ENCODE results near the gene NOL4L.

The NOL4L gene

DNA sequence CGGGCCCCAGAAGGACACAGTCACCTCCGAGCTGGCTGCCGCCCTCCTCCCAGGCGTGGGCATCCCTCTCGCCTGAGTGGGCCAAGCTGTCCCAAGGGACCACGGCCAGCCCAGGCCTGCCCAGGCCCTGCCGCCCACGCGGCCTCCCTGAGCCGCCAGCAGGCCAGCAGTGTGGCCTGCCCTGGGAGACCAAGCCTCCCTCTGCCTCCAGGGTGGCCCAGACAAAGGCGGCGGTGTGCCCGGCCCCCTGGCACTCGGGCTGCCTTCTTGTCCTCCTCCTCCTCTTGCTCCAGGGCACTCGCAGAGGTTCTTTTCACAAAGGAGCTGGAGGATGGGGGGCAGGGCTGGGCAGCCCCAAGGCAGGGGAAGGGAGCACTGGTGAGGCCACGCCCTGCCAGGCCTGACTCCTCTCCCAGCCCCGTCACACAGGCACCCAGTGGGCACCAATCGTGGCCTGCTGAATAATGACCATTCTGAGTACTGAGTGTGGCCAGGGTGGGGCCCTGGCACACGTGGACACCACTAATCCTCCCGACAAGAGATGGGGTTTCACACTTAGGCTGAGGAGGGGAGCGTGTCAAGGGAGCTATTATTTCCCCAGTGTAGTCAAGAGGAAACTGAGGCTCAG, 25.3 kb downstream of the NOL4L start:
- no peak for DNase-seq

DNA sequence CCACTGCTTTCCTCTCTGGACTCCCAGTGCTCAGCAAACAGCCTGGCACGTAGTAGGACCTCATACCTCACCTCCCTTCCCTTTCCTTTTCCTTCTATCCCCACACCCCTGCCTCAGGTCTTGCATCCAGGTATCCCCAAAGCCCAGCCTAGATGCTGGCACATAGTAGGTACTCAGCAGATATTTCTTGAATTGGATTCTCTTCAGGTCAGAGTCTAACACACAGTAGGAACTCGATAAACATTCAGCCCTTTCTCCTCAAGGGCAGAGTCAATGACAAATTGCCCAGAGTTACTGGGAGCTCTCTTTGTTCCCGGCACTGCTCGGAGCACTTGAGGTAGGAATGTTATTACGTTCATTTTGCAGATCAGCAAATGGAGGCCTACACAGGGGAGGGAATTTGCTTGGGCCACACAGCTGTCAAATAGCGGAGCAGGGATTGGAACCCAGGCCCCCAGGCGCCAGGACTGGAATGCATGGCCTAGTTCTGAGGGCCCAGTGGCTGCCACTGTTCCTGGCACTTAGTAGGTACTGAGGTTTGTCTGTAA, 25.9 kb downstream of the NOL4L start:
- DNase-seq = no peak

DNA sequence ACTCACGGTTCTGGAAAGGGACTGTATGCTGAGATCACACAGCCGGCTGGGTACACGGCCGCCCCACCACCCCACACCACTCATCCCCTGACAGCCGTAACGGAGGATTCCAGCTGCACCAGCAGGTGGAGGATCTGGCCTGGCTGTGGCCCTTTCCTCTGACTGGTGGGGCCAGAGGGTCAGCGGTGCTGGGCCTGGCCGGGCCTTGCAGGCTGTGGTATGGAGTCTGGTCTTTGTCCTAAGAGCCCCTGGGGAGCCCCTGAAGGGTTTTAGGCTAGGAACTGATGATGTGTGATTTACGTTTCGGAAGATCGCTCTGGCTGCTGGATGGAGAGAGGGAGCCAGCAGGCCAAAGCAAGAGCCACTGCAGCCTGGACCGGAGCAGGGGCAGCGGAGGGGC, 26.6 kb downstream of the NOL4L start:
- DNase-seq = peak in 1 of 2 experiments; percentile 23

DNA sequence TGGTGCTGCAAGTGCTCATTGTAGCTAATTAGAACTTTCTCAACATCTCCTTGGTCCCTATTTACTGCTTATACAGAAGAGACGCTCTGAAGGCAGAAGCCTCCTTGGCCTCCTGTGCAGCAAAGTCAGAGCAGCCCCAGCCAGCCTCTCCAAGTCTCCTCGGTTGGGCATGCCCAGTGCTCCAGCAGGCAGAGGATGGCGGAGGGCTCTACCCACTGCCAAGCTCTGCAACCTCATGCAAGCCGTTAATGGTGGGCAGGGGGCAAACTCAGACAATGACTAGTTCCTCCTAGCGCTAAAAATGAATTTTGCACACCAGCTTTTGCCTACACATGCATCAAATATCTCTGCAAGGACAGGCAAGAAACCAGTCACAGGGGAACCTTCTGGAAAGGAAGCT, 27.8 kb downstream of the NOL4L start:
- no peak for DNase-seq

DNA sequence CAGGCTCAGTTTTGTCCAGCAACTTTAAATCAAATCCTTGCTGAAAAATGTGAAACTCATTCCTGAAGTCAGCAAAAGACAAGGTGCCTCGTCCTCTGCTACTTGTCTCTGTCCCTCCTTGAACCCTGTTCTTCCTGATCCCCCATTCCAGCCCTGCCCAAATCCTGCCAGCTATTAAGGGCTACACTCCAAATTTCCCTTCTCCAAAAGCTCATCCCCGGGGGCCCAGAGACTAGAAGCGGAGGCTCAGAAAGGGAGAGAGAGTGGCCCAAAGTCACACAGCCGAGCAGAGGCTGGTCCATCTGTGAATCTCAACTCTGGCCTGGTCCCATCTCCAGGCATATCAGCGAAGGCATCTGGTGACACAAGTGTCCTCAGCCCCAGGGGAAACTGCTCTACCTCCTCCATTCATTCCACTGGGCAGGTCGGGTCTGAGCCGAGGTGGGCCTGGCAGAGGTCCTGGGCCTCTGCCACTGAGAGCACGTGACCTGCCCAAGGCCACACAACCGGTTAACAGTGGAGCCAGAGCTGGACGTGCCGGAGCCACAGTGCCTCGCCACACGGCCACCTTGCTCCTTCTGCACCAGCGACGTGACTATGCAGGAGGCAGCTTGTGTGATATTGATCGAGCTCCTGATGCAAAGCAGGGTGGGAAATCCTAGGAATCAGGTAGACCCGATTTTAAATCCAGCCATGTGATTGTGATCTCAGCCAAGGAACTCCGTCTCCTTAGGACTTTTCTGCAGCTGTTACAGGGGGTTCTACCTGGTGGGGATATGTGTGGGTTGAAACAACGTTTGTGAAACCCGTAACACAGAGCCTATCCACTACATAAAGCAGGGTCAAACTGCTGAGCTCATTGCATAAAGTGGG, 28.6 kb downstream of the NOL4L start:
- DNase-seq = no peak

DNA sequence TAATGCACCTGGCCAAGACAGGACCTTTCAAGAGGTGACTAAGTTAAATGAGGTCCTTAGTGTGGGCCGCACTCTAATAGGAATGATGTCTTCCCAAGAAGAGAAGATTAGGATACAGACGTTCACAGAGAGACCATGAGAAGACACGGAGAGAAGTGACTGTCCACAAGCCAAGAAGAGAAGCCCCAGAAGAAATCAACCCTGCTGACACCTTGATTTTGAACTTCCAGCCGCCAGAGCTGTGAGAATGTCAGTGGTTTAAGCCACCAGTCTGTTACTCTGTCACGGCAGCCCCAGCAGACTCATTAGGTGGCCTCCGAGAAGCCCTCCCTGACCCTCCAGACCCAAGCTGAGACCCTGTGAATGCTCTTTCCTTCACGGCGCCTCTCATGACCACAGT, 29.5 kb downstream of the NOL4L start:
- no peak for DNase-seq

DNA sequence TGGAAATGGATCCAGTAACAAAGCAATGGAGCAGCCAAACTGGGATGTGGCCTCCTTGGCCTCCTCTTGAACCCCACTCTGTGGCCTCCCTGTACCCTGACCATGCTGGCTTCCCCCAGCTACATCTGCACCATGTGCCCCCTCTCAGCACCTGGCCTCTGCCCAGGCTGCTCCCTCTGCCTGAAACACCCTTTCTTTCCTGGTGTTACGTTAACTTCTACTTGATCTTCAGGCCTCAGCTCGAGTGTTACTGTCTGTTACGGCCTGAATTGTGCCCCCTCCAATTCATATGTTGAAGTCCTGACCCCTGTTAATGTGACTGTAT, 30.2 kb downstream of the NOL4L start:
- no peak for DNase-seq

DNA sequence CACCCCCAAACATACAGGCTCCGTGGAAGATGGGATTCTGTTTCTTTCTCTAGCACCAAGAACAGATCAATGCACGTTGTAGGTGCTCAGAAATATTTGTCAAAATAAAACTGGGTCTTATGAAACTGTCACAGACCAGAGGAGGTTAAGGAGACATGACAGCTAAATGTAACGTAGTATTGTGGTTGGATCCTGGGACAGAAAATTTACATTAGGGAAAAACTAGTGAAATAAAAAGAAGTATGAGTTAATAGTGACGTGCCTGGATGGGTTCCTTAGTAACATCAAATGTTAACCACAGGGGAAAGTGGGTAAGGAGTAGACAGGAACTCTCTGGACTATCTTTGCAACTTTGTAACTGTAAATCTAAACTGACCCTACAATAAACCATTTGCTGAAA, 31.5 kb downstream of the NOL4L start:
- no peak for DNase-seq

DNA sequence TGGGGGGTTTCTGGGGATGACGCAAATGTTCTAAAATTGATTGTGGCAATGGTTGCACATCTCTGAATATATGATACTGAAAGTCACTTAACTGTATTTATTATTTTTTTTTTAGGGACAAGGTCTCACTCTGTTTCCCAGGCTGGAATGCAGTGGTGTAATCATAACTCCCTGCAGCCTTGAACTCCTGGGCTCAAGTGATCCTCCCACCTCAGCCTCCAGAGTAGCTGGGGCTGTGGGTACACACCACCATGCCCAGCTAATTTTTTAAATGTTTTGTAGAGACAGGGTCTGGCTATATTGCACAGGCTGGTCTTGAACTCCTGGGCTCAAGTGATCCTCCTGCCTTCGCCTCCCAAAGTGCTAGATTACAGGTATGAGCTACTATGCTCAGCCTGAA, 33.4 kb downstream of the NOL4L start:
- no peak for DNase-seq

DNA sequence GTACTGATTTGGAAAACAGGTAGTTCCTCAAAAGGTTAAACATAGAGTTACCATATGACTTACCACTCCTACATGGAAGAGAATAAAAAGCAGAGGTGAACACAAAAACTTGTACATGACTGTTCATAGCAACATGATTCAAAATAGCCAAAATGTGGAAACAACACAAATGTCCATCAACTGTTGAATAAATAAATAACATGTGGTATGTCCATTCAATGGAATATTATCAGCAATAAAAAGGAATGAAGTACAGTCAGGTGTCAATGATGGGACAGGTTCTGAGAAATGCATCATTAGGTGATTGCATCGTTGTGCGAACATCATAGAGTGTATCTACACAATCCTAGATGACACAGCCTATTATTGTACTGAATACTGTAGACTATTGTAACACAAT, 35.3 kb downstream of the NOL4L start:
- no peak for DNase-seq

DNA sequence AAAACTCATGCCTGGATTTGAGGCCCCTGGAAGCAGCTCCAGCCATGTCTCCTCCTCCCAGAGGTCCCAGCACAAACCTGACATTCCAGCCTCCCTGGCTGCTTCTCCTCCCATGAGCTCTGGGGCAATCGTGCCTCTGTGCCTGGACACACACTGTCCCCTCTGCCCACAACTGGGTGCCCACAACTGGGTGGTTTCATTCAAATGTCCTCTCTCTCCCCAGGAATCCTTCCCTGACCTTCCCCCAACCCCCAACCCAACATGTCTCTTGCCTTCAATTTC, 37.4 kb downstream of the NOL4L start:
- DNase-seq = no peak

DNA sequence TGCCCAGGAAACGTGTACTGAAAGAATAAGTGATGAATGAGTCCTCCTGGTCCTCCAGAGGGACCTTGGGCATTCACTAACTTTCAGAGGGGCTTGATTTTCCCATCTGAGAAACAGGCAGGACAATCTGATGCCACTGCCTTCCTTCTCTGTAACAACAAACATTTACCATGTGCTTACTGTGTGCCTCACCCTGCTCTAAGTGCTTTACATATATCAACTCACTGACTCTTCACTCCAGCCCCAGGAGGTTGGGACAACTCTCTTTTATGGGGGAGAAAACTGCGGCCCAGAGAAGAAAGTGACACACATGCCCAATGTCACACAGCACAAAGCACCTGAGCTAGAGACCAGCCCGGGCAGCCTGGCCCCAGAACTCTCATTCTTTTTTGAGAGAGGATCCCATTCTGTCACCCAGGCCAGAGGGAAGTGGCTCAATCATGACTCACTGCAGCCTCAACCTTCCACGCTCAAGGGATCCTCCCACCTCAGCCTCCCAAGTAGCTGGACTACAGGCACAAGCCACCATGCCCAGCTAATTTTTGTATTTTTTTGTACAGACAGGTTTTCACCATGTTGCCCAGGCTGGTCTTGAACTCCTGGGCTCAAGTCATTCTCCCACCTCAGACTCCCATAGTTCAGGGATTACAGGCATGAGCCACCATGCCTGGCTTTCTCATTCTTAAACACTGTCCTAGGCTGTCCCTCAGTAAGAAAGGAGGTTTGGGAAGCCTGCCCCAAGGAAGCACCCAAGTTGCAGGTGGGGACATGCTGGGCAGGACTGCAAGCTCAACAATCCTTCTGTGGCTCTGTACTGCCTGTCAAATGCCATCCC, 38.0 kb downstream of the NOL4L start:
- DNase-seq = no peak

DNA sequence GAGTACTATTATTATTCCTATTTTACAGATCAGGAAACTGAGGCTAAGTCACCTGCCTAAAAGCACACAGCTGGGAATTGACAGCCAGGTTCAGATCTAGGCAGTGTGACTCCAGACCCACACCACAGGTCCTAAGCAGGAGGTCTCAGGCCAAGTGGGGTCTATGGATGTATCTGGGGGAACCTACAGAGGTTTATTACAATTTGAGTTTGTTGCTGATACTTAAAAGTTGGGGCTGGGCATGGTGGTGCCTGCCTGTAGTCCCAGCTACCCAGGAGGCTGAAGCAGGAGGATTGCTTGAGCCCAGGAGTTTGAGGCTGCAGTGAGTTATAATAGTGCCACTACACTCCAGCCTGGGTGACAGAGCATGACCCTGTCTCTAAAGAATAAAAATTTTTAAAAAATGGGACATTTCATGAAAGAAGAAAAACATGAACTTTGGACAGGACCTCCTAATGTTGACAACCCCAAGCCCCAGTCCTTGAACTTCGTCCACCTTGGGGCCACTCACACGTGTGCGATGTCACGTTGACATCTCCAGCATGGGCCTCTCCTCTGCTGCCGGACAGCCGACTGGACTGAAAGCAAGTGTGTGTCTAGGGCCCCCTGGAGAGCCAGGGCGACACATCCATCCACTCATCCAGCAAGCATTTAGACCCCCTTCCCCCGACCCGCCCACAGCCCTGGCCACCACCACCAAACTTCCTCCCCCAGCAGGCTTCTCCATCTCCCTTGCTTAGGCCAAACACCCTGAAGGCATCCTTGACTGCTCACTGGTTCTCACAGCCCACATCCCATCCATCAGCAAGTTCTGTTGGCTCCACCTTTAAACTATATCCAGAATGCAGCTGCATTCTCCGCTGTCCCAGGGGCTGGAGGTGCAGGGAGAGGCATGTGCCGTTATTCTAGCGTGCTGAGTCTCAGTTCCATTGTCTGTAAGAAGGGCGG, 40.0 kb downstream of the NOL4L start:
- no peak for DNase-seq

DNA sequence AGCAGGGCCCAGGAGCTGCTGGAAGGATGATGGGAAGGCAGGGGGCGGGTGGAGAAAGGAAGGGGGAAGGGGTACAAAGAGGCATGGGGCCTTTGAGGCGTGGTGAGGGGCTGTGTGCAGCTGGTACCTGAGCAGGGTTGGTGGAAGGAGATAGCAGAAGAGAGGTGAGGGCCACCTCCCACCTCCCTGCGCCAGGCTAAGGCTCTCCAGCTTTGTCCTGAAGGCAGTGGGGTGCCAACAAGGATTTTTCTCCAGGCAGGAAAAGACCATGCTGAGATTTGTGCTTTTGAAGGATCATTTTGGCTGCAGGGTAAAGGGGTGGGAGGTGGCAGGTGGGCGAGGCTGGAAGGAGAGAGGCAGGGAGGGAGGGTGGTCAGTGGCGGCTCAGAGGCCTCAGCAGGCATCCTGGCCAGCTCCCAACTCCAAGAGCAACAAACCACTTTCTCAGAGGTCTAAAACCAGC, 40.8 kb downstream of the NOL4L start:
- DNase-seq = no peak

DNA sequence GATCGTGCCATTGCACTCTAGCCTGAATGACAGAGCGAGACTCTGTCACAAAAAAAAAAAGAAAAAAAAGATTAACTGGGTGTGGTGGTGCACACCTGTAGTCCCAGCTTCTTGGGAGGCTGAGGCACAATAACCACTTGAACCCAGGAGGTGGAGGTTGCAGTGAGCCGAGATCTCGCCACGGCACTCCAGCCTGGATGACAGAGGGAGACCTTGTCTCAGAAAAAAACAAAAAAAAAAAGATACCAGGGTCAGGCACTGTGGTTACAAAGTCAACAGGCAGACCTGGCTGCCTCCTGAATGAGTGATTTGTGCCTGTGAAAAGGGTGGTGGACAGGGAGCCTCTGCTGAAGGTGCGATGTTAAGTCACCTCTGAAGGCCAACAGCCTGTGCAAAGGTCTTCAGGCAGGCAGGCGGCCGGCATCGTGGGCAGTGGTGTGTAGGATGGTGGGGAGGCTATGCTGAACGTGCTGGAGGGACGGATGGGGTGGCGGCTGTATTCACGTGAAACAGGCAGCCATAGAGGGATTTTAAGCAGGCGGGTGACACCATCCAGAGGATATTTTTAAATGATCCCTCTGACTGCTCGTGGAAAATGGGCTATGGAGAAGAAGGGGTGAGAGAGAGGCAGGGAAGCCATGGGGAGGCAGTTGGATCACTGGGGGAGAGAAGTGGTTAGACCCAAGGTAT, 41.4 kb downstream of the NOL4L start:
- no peak for DNase-seq

DNA sequence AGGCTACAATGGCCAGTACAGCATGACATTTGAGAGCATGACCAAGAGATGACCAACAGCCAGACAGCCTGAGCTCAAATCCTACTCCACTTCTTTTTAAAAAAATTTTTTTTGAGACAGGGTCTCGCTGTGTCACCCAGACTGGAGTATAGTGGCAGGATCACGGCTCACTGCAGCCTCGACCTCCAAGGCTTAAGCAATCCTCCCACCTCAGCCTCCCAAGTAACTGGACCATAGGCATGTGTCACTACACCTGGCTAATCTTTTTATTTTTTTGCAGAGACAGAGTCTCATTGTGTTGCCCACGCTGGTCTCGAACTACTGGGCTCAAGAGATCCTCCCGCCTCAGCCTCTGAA, 42.9 kb downstream of the NOL4L start:
- DNase-seq = no peak

DNA sequence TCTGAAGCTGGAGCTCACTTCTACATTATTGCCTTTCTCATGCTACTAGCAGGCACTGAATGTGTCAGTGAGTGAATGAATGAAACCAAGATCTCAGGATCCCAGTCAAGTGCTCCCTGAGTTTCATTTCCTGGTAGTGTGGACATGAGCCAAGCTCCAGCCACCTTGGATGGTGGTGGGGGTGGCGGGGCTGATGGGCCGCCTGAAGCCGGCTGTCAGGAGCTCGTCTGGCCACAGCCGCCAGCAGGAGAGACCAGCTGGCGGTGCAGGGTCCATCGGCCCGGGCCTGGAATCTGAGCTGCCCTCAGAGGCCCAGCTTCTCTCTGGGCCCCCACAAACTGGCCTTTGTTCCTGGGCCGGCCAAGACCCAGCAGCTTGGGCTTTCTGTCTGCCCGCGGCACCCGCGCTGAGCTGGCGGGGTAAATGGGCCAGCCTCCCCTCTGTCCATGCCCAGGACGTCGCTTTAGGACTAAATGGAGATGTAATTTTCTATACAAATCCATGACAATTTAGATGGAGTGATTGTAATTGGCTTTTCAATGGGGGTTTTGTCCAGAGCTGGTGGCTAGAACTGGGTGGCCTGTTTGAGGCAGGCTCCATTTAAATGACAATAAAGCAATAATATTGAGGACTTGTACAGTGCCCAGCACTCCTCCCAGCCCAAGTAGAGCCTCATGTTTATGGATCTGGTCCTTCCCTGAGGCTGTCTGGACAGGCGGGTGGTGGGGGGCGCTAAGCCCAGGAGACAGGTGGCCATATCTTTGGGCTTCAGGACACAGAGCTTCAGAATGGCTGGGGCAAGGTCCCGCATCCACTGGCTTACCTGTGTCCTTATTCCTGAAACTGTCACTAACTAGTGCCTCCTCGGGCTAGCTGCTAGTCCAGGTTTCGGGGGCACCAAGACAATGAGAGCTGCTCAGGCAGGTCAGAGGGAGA, 43.5 kb downstream of the NOL4L start:
- no peak for DNase-seq

DNA sequence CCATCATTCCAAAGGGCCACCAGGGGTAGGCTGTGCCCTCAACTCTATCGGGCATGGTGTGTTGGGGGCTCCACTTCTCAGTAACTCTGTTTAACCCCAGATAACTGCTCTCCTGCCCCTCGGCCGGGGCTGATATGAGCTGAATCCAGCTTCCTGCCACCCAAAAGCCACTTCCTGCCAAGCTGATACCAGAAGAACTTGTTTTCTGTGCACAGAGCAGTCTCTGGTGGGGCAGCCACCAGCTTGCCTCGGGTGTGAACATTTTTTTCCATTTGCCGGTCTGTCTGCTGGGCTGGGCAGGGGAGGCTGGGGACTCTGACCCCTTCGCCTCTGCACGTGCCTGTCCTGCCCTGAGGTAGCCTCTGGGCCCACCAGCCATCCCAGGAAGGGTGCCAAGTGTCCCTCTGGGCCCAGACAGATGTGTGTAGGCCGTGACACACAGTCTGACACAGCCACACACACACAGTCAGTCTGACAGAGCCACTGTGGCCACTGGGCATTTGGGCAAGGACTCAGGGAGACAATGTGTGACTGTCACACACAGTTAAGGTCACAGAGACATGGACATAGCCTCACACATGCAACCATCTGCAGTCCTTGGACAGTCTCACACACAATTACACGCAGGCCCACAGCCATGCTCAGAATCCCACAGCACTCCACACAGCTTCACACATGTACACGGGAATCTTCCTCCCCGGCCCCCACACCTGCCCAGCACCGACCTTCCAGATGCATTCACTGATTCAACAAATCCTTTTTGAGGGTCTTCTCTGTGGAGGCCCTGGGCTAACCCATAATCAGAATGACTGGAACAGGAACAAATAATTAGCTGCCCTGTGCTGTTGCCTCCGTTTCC, 45.1 kb downstream of the NOL4L start:
- DNase-seq = no peak

DNA sequence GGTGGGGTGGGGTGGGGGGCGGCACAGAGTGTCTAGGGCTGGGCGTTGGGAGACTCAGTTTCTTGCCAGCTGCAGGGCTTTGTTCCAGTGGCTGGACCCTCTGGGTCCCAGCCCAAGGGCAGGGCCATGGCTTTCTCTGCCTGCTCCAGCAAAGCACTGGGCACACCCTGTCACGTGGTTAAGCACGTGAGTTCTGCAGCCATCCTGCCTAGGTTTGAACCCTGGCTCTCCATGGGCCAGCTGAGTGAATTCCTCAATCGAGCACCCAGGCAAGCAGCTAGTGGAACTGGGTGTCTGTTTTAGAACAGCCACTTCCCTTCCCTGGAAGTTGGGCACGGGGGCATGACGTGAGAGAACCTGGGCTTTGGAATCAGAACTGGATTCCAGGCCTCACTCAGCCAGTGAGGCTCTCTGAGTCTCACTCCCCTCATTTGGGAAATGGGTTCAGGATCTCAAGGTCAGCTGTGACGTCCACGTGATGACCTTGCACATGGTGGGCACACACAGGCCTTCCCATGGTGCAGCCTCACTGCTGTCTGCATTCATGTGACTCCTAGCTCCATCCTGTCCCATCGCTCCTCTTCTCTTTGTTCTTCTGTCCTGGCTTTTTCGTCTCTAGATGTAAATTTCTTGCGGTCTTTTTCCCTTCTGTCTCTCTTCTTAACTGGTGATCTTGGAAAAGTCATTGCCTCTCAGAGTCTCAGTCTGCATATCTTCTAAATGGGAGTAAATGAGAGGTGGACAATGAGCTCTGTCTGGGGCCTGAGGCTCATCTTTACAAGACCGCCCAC, 45.9 kb downstream of the NOL4L start:
- peak in 1 of 2 experiments; percentile 30 for DNase-seq
